ENCODE data around the gene CCM2L. TPM values are rescaled to one million over a fixed set of nuclear protein-coding genes. Genes with fewer than 3 reads are reported as not detected.

Gene CCM2L
- total and polyA plus RNA-seq, 10 of the 15 experiments (the other 5 are each of a cell fraction or from before 2014, with no cell fraction given), result not detected

DNA sequence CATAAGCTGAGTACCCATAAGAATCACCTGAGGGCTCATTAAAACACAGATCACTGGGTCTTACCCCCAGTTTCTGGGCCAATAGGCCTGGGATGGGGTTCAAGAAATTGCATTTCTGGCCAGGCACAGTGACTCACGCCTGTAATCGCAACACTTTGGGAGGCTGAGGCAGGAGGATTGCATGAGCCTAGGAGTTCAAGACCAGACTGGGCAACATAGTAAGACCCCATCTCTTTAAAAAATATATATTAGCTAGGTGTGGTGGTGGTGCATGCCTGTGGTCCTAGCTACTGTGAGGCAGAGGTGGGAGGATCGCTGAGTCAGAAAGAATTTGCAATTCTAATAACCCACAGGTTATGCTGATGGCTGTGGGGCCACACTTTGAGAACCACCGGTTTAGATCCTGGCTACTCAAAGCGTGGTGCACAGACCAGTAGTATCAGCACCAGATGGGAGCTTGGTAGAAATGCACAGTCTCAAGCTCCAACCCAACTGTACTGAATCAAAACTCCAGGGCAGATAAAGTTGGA lies 2.0 kb downstream of the CCM2L start:
- in situ Hi-C loops (cut with MboI) (no loop called here), intact Hi-C loops (cut with micrococcal nuclease; ENCODE audit: unreplicated experiment) (no loop called here)
- no peak for DNase-seq (ENCODE audit: low read depth, low spot score)
- H3K9me3 ChIP-seq (replicated peaks; ENCODE audit: control insufficient read depth, insufficient read depth, low read length), result no peaks in the 10 kb centered on the region
- CTCF ChIA-PET, result interaction anchor here (0.6 to 2.3 kb wide), 7 partner anchors 14 to 189 kb away, joined by 3 to 10 read pairs (median 6); no protein-coding TSS in a partner anchor
- ATAC-seq, result no peak
- no peak overlapping the region for H3K4me3 ChIP-seq
- peaks cover 0 to 1% of the 10 kb centered on the region in 2 experiments; a peak in 3 of 4 replicates for H3K27me3 ChIP-seq (replicated peaks in 1 of 2; ENCODE audit: control insufficient read depth in 2 of 2, insufficient read depth in 2 of 2, low read length in 1 of 2)
- H2AFZ ChIP-seq (ENCODE audit: control insufficient read depth, low read depth, low read length), result no peak overlapping the region
- no peak overlapping the region for H3K9ac ChIP-seq (ENCODE audit: control insufficient read depth, insufficient read depth, low read length)
- H3K4me2 ChIP-seq (ENCODE audit: control insufficient read depth, insufficient read depth), result no peak overlapping the region
- no peak for FAIRE-seq
- 10% methylated on average over 5 of the region's 5 CpGs for WGBS (ENCODE audit: insufficient coverage, insufficient replicate concordance, low lambda C conversion rate, missing lambda C conversion rate)
- H3K27ac ChIP-seq (ENCODE audit: control insufficient read depth, insufficient read depth), result no peak overlapping the region
- no peaks in the 10 kb centered on the region for H3K79me2 ChIP-seq (ENCODE audit: control insufficient read depth, insufficient read depth, low read length)
- RAD21 ChIA-PET (ENCODE audit: unreplicated experiment), result interaction anchor here (0.6 to 1.0 kb wide), 2 partner anchors 12 to 188 kb away, joined by 3 read pairs; no protein-coding TSS in a partner anchor
- BruUV-seq (replicated peaks), result no TSS peak
- TF ChIP-seq YY1 (IDR thresholded peaks at IDR 0.05; ENCODE audit: low read depth, low read length) (no peak), STAT3 (IDR thresholded peaks at IDR 0.05; ENCODE audit: low read depth, low read length) (no peak), CHD1 (IDR thresholded peaks at IDR 0.05; ENCODE audit: low read depth, low read length) (no peak), TCF12 (IDR thresholded peaks at IDR 0.05; ENCODE audit: low read depth, low read length) (no peak), ZBED1 (IDR thresholded peaks at IDR 0.05; ENCODE audit: borderline replicate concordance) (no peak), POLR2A (IDR thresholded peaks at IDR 0.05; ENCODE audit: low read depth, low read length) (no peak)
- no peaks in the 10 kb centered on the region for H3K4me1 ChIP-seq (ENCODE audit: control insufficient read depth, insufficient read depth, low read length)
- SMC1A ChIA-PET (ENCODE audit: uncharacterized antibody, unreplicated experiment), result interaction anchor here (0.9 to 1.4 kb wide), 4 partner anchors 9 to 19 kb away, joined by 3 to 6 read pairs (median 3); no protein-coding TSS in a partner anchor
- no peaks in the 10 kb centered on the region for H4K20me1 ChIP-seq (ENCODE audit: control insufficient read depth, insufficient read depth)
- POLR2A ChIA-PET, result no interaction called here
- no peaks in the 10 kb centered on the region for H3K36me3 ChIP-seq (ENCODE audit: control insufficient read depth in 2 of 2, insufficient read depth in 2 of 2, low read length in 1 of 2)

GRCh38 chr20:32013326-32013725 lies 3.1 kb downstream of the CCM2L start:
- ChIA-PET SMC1A (ENCODE audit: uncharacterized antibody, unreplicated experiment) (interaction anchor here (0.8 to 1.4 kb wide), 4 partner anchors 16 to 78 kb away, joined by 3 to 6 read pairs (median 3); no protein-coding TSS in a partner anchor), POLR2A (no interaction called here), CTCF (interaction anchor here (0.6 to 2.3 kb wide), 8 partner anchors 13 to 1327 kb away, joined by 3 to 10 read pairs (median 4); no protein-coding TSS in a partner anchor), RAD21 (ENCODE audit: unreplicated experiment) (interaction anchor here (0.7 to 1.2 kb wide), 3 partner anchors 11 to 78 kb away, joined by 3 read pairs; no protein-coding TSS in a partner anchor)
- Histone ChIP-seq H3K4me1 (ENCODE audit: control insufficient read depth, insufficient read depth, low read length) (no peaks in the 10 kb centered on the region), H3K79me2 (ENCODE audit: control insufficient read depth, insufficient read depth, low read length) (no peaks in the 10 kb centered on the region), H3K9ac (ENCODE audit: control insufficient read depth, insufficient read depth, low read length) (no peak overlapping the region), H3K4me2 (ENCODE audit: control insufficient read depth, insufficient read depth) (no peak overlapping the region), H3K36me3 (ENCODE audit: control insufficient read depth in 2 of 2, insufficient read depth in 2 of 2, low read length in 1 of 2) (no peaks in the 10 kb centered on the region), H3K4me3 (no peak overlapping the region), H3K27ac (ENCODE audit: control insufficient read depth, insufficient read depth) (no peak overlapping the region), H3K27me3 (replicated peaks in 1 of 2; ENCODE audit: control insufficient read depth in 2 of 2, insufficient read depth in 2 of 2, low read length in 1 of 2) (peaks cover 3 to 5% of the 10 kb centered on the region in 2 experiments; a peak in 3 of 4 replicates), H3K9me3 (replicated peaks; ENCODE audit: control insufficient read depth, insufficient read depth, low read length) (no peaks in the 10 kb centered on the region), H2AFZ (ENCODE audit: control insufficient read depth, low read depth, low read length) (no peak overlapping the region), H4K20me1 (ENCODE audit: control insufficient read depth, insufficient read depth) (no peaks in the 10 kb centered on the region)
- no peak for ATAC-seq
- in situ Hi-C loops (cut with MboI) (no loop called here), intact Hi-C loops (cut with micrococcal nuclease; ENCODE audit: unreplicated experiment) (no loop called here)
- 31% methylated on average over 7 of the region's 7 CpGs for WGBS (ENCODE audit: insufficient coverage, insufficient replicate concordance, low lambda C conversion rate, missing lambda C conversion rate)
- no peak for DNase-seq (ENCODE audit: low read depth, low spot score)
- no TSS peak for BruUV-seq (replicated peaks)
- no peak for FAIRE-seq
- TF ChIP-seq REST (IDR thresholded peaks at IDR 0.05; ENCODE audit: low read depth, low read length), result no peak
- TF ChIP-seq YBX1 (IDR thresholded peaks at IDR 0.05), result no peak
